Suprapubic skin (tissue), 4 donors: ENCODE measurements around the gene VASH1.

Source experiments
- EP300 ChIP-seq: sonication (generic); formaldehyde crosslinking; IDR thresholded peaks from one replicate; pipeline ENCODE4 v1.6.1; 2017; ENCODE audit warnings: antibody characterized with exemption
- POLR2A ChIP-seq, 2 donors: fragments of 450-650 bp; IDR thresholded peaks; one replicate each; pipeline ENCODE4 v1.6.1; 2017; ENCODE audit warnings: antibody characterized with exemption in 2 of 2, mild to moderate bottlenecking in 2 of 2, moderate library complexity in 2 of 2
- POLR2AphosphoS5 ChIP-seq, 3 donors: sonication (generic); formaldehyde crosslinking; IDR thresholded peaks; one replicate each; pipeline ENCODE4 v1.6.1; 2017; ENCODE audit warnings: antibody characterized with exemption in 3 of 3
- TF ChIP-seq, protein P1 (sequence below), 2 donors: fragments of 200-600 bp in 1 of 2; fragments of 450-650 bp in 1 of 2; sonication (generic) in 1 of 2; IDR thresholded peaks; one replicate each; pipeline ENCODE4 v1.5.1; 2016 to 2019; ENCODE audit warnings: antibody characterized with exemption in 2 of 2, mild to moderate bottlenecking in 1 of 2, moderate library complexity in 1 of 2

DNA sequence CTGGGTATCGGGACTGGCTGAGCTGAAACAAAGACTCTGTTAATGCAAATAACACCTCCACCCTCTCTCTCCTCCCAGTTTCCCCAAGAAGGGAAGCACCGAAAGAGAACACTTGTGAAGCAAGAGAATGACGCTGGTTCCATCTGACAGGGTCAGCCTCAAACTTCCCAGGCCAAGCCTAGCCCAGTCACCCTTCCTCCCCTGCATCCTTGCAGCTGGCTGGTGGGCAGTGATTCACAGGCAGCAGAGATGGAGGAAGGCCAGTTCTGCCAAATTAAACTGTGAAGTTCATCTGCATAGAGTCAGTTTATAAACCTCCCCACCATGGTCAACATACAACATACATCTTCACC lies 67.7 kb downstream of the VASH1 start:
- TF ChIP-seq, protein P1, sequence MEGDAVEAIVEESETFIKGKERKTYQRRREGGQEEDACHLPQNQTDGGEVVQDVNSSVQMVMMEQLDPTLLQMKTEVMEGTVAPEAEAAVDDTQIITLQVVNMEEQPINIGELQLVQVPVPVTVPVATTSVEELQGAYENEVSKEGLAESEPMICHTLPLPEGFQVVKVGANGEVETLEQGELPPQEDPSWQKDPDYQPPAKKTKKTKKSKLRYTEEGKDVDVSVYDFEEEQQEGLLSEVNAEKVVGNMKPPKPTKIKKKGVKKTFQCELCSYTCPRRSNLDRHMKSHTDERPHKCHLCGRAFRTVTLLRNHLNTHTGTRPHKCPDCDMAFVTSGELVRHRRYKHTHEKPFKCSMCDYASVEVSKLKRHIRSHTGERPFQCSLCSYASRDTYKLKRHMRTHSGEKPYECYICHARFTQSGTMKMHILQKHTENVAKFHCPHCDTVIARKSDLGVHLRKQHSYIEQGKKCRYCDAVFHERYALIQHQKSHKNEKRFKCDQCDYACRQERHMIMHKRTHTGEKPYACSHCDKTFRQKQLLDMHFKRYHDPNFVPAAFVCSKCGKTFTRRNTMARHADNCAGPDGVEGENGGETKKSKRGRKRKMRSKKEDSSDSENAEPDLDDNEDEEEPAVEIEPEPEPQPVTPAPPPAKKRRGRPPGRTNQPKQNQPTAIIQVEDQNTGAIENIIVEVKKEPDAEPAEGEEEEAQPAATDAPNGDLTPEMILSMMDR (IDR thresholded peaks at IDR 0.05), result no peak
- no peak for TF ChIP-seq EP300
- no peak for TF ChIP-seq POLR2A (IDR thresholded peaks at IDR 0.05)
- no peak for TF ChIP-seq POLR2AphosphoS5 (IDR thresholded peaks at IDR 0.05)
